Neuronal stem cell (in vitro differentiated cells): Measurements from ENCODE around the gene PVR.
"Not testable (repeated sequence)": the region's sequence is repeated elsewhere in the genome, so short reads cannot be mapped to it uniquely, and the experiment has no call there.

ENCODE experiments used
- DNase-seq: peaks from one replicate; pipeline ENCODE4 v3.0.0-alpha.2; 2013; ENCODE audit warnings: low spot score
- H2AFZ ChIP-seq: one replicate; pipeline ENCODE4 v1.6.1; 2013; ENCODE audit warnings: mild to moderate bottlenecking, low read length, inconsistent platforms
- H2AK5ac ChIP-seq: 2 replicates; pipeline ENCODE4 v1.6.1; 2013; ENCODE audit warnings: low read depth, mild to moderate bottlenecking, inconsistent platforms, low read length, moderate library complexity, mixed read lengths
- H2BK120ac ChIP-seq: 2 replicates; pipeline ENCODE4 v1.6.1; 2013; ENCODE audit warnings: low read depth, mild to moderate bottlenecking, inconsistent platforms, low read length, moderate library complexity, mixed read lengths
- H2BK12ac ChIP-seq: one replicate; pipeline ENCODE4 v1.6.1; 2013; ENCODE audit warnings: low read length, inconsistent platforms
- H2BK15ac ChIP-seq: 2 replicates; pipeline ENCODE4 v1.6.1; 2013; ENCODE audit warnings: mild to moderate bottlenecking, low read length, inconsistent platforms, mixed read lengths
- H2BK5ac ChIP-seq: one replicate; pipeline ENCODE4 v1.6.1; 2013; ENCODE audit warnings: inconsistent platforms, mild to moderate bottlenecking, low read length, moderate library complexity
- H3K14ac ChIP-seq: one replicate; pipeline ENCODE4 v1.6.1; 2013; ENCODE audit warnings: low read length, inconsistent platforms
- H3K18ac ChIP-seq: 2 replicates; pipeline ENCODE4 v1.6.1; 2013; ENCODE audit warnings: low read length, inconsistent platforms
- H3K23ac ChIP-seq: 2 replicates; pipeline ENCODE4 v1.6.1; 2013; ENCODE audit warnings: low read depth, mild to moderate bottlenecking, mixed read lengths, low read length, inconsistent platforms; ENCODE audit not compliant: poor library complexity
- H3K27ac ChIP-seq: replicated peaks from 3 replicates; pipeline ENCODE4 v1.5.1; 2013; ENCODE audit warnings: low read length, inconsistent platforms
- H3K27me3 ChIP-seq, 3 experiments: 2 replicates each; pipeline ENCODE4 v1.6.1; 2013; ENCODE audit warnings: low read length in 3 of 3, mild to moderate bottlenecking in 2 of 3, inconsistent platforms in 1 of 3, low read depth in 1 of 3, mixed read lengths in 1 of 3, moderate library complexity in 1 of 3; ENCODE audit not compliant: control insufficient read depth in 3 of 3, insufficient read depth in 3 of 3
- H3K36me3 ChIP-seq, 2 donors: replicated peaks in 1 of 2; 2 replicates each; pipeline ENCODE4 v1.6.1; 2013; ENCODE audit warnings: low read length in 2 of 2; ENCODE audit not compliant: control insufficient read depth in 2 of 2, insufficient read depth in 2 of 2
- H3K4ac ChIP-seq: 2 replicates; pipeline ENCODE4 v1.6.1; 2013; ENCODE audit warnings: inconsistent platforms, mild to moderate bottlenecking, low read length, moderate library complexity
- H3K4me1 ChIP-seq, 2 donors: 1 replicate in 1 of 2; 2 replicates in 1 of 2; pipeline ENCODE4 v1.6.1; 2013; ENCODE audit warnings: low read length in 2 of 2, low read depth in 1 of 2; ENCODE audit not compliant: control insufficient read depth in 2 of 2, insufficient read depth in 1 of 2
- H3K4me2 ChIP-seq: one replicate; pipeline ENCODE4 v1.6.1; 2013; ENCODE audit warnings: mild to moderate bottlenecking, low read length, inconsistent platforms; ENCODE audit not compliant: insufficient read depth, poor library complexity, severe bottlenecking
- H3K4me3 ChIP-seq, 2 donors: 2 replicates each; pipeline ENCODE4 v1.5.1; 2013; ENCODE audit warnings: low read length in 2 of 2, mild to moderate bottlenecking in 2 of 2, inconsistent platforms in 1 of 2, moderate library complexity in 1 of 2
- H3K79me1 ChIP-seq: one replicate; pipeline ENCODE4 v1.6.1; 2013; ENCODE audit warnings: low read depth, mild to moderate bottlenecking, inconsistent platforms, low read length, moderate library complexity
- H3K9ac ChIP-seq: one replicate; pipeline ENCODE4 v1.6.1; 2013; ENCODE audit warnings: mild to moderate bottlenecking, low read depth, low read length, inconsistent platforms; ENCODE audit not compliant: poor library complexity
- H3K9me3 ChIP-seq, 2 donors: replicated peaks in 1 of 2; 2 replicates each; pipeline versions ENCODE3 to v1.6.1; 2013; ENCODE audit warnings: low read length in 2 of 2, mild to moderate bottlenecking in 2 of 2, inconsistent platforms in 1 of 2, low read depth in 1 of 2, mixed read lengths in 1 of 2, moderate library complexity in 1 of 2; ENCODE audit not compliant: control insufficient read depth in 2 of 2, insufficient read depth in 1 of 2
- H4K8ac ChIP-seq: one replicate; pipeline ENCODE4 v1.6.1; 2013; ENCODE audit warnings: low read depth, mild to moderate bottlenecking, inconsistent platforms, low read length, moderate library complexity
- H4K91ac ChIP-seq: one replicate; pipeline ENCODE4 v1.6.1; 2013; ENCODE audit warnings: low read length, low read depth, mild to moderate bottlenecking, inconsistent platforms; ENCODE audit not compliant: poor library complexity
- WGBS, 2 donors: extraction: QIAGEN DNeasy Blood & Tissue Kit; methylation state at CpG; one replicate each; pipeline ENCODE4 v1.1.7; 2013; ENCODE audit warnings: missing lambda C conversion rate in 2 of 2, mixed read lengths in 1 of 2; ENCODE audit not compliant: insufficient read length in 2 of 2, insufficient replicate concordance in 1 of 2; ENCODE audit errors: extremely low coverage in 2 of 2; 5-methylcytosine and 5-hydroxymethylcytosine counted together

Gene PVR

DNA sequence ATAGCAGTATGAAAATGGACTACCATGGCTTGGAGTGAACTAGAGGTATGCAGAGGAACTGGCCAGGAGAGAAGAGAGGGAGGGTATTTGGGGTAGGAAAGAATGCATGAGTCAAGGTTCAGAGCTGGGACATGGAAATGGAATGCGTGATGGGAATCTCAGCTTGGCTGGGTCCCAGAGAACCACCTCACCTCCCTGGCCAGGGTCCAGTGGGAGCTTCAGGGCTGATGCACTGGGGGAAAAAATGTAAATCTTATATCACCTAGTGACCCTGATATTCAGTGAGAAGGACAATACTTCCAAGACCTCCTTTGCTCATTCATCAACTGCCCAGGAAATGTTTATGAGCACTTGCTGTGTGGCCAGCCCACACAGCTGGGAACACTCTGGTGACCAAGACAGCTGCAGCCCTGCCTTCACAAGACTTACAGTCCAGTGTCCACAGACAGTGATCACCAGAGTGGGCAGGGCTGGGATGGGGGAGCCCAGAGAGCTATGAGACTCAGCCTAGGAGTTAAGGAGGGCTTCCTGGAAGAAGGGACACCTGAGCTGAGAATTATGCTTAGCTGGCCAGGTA lies 17.6 kb upstream of the PVR start:
- H3K27ac ChIP-seq, result no peak overlapping the region
- H2AK5ac ChIP-seq, result no peak overlapping the region

GRCh38 chr19:44627631-44628030 lies 16.1 kb upstream of the PVR start:
- Histone ChIP-seq H3K4ac (no peak overlapping the region), H3K23ac (no peak overlapping the region), H2BK15ac (no peak overlapping the region), H3K9ac (no peak overlapping the region), H2AFZ (no peak overlapping the region), H2BK12ac (no peak overlapping the region), H3K27me3 (no peaks in the 10 kb centered on the region), H3K9me3 (peaks cover 0 to 2% of the 10 kb centered on the region in 2 donors), H3K36me3 (no peaks in the 10 kb centered on the region), H3K79me1 (no peaks in the 10 kb centered on the region), H3K4me2 (no peak overlapping the region), H3K4me3 (no peak overlapping the region), H3K27ac (no peak overlapping the region), H4K8ac (no peak overlapping the region), H2AK5ac (no peak overlapping the region), H4K91ac (no peak overlapping the region), H3K4me1 (no peaks in the 10 kb centered on the region), H3K18ac (no peak overlapping the region), H2BK5ac (no peak overlapping the region), H3K14ac (no peak overlapping the region), H2BK120ac (no peak overlapping the region)
- no peak for DNase-seq
- WGBS, 2 donors, result no CpG with 5 or more reads among the region's 4 CpGs

More for the DNA sequence above, 17.6 kb upstream of the PVR start:
- no peak overlapping the region for H2BK120ac ChIP-seq
- peaks cover 0 to 2% of the 10 kb centered on the region in 2 donors for H3K9me3 ChIP-seq
- no peak overlapping the region for H2BK5ac ChIP-seq
- no peak overlapping the region for H3K14ac ChIP-seq
- H2BK15ac ChIP-seq, result no peak overlapping the region
- no peaks in the 10 kb centered on the region for H3K27me3 ChIP-seq
- DNase-seq, result no peak
- H3K36me3 ChIP-seq, result no peaks in the 10 kb centered on the region
- H3K4me1 ChIP-seq, result no peaks in the 10 kb centered on the region
- no peak overlapping the region for H4K91ac ChIP-seq
- H3K9ac ChIP-seq, result no peak overlapping the region
- H3K4ac ChIP-seq, result no peak overlapping the region
- no peak overlapping the region for H3K18ac ChIP-seq
- no peak overlapping the region for H3K4me3 ChIP-seq
- no peak overlapping the region for H3K4me2 ChIP-seq
- no peak overlapping the region for H4K8ac ChIP-seq
- no peak overlapping the region for H3K23ac ChIP-seq
- H2BK12ac ChIP-seq, result no peak overlapping the region
- no peaks in the 10 kb centered on the region for H3K79me1 ChIP-seq
- WGBS, 2 donors, result no CpG with 5 or more reads among the region's 1 CpG
- H2AFZ ChIP-seq, result no peak overlapping the region

DNA sequence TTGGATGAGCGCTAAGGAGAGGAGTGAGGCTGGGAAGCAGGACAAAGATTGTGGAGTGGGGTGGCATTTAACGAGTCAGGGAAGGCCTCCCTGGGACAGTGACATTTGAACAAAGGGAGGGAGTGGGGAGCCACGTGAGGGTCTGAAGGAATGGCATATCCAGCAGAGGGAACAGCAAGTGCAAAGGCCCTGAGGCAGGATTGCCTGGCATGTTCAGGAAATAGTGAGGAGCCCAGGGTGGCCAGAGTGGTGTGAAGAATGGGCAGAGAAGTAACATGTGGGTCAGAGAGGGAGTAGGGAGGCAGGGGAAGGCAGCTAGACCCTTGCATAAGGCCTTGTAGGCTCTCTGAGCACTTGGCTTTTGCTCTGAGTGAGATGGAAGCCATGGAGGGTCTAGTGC lies 14.9 kb upstream of the PVR start:
- H3K23ac ChIP-seq, result no peak overlapping the region
- H3K27me3 ChIP-seq, result no peaks in the 10 kb centered on the region
- WGBS, 2 donors, result 100% methylated on average over 1 of the region's 3 CpGs; no CpG with 5 or more reads in 1 of the 2 donors
- H2AK5ac ChIP-seq, result no peak overlapping the region
- peaks cover 0 to 2% of the 10 kb centered on the region in 2 donors for H3K9me3 ChIP-seq
- no peak overlapping the region for H2BK12ac ChIP-seq
- no peak overlapping the region for H3K4ac ChIP-seq
- H3K27ac ChIP-seq, result no peak overlapping the region
- no peak overlapping the region for H3K18ac ChIP-seq
- H3K36me3 ChIP-seq, result no peaks in the 10 kb centered on the region
- H3K9ac ChIP-seq, result no peak overlapping the region
- no peak overlapping the region for H2AFZ ChIP-seq
- no peak overlapping the region for H3K14ac ChIP-seq
- H4K91ac ChIP-seq, result no peak overlapping the region
- no peak overlapping the region for H3K4me2 ChIP-seq
- H2BK15ac ChIP-seq, result no peak overlapping the region
- no peak for DNase-seq
- no peak overlapping the region for H2BK5ac ChIP-seq
- H3K79me1 ChIP-seq, result no peaks in the 10 kb centered on the region
- H3K4me3 ChIP-seq, result no peak overlapping the region
- no peaks in the 10 kb centered on the region for H3K4me1 ChIP-seq
- H4K8ac ChIP-seq, result no peak overlapping the region
- H2BK120ac ChIP-seq, result no peak overlapping the region

GRCh38 chr19:44631611-44632010 lies 12.1 kb upstream of the PVR start:
- H3K4me2 ChIP-seq, H2AFZ ChIP-seq, H3K9ac ChIP-seq, H3K23ac ChIP-seq, H3K14ac ChIP-seq, H3K79me1 ChIP-seq, H4K91ac ChIP-seq, H3K27ac ChIP-seq, H2BK15ac ChIP-seq, H3K4me3 ChIP-seq, DNase-seq, H3K36me3 ChIP-seq, H2AK5ac ChIP-seq, H3K4ac ChIP-seq, H4K8ac ChIP-seq, H2BK12ac ChIP-seq, H2BK120ac ChIP-seq, H3K18ac ChIP-seq, H3K9me3 ChIP-seq, H2BK5ac ChIP-seq, H3K27me3 ChIP-seq, H3K4me1 ChIP-seq: not testable (repeated sequence)
- WGBS, 2 donors, result no CpG with 5 or more reads among the region's 8 CpGs
